Measurements from ENCODE around the gene BDNF.
A peak's percentile ranks its signal among the peaks of the same experiment; 100 is the strongest.

Gene BDNF

GRCh38 chr11:27716216-27716615 lies 16.0 kb upstream of the BDNF start:
- Histone ChIP-seq H3K27me3 (ENCODE audit: insufficient read depth, low read depth, severe bottlenecking) (peaks cover 13% of the 10 kb centered on the region), H3K27ac (no peak overlapping the region), H3K9me3 (ENCODE audit: severe bottlenecking) (no peaks in the 10 kb centered on the region), H3K36me3 (no peaks in the 10 kb centered on the region), H3K4me3 (ENCODE audit: low read depth, low read length) (no peak overlapping the region)
- no peak for DNase-seq
- no peak for TF ChIP-seq CTCF (IDR thresholded peaks at IDR 0.05; ENCODE audit: low read depth, low read length)

- no peak overlapping the region for H3K27ac ChIP-seq
- no peaks in the 10 kb centered on the region for H3K27me3 ChIP-seq (ENCODE audit: insufficient read depth, low read depth, severe bottlenecking)
- no peak for DNase-seq
- H3K9me3 ChIP-seq (ENCODE audit: severe bottlenecking), result no peaks in the 10 kb centered on the region
- TF ChIP-seq CTCF (IDR thresholded peaks at IDR 0.05; ENCODE audit: low read depth, low read length), result no peak
- H3K36me3 ChIP-seq, result no peaks in the 10 kb centered on the region
- H3K4me3 ChIP-seq (ENCODE audit: low read depth, low read length), result no peak overlapping the region
Observed at GRCh38 chr11:27711725-27712124, 11.5 kb upstream of the BDNF start.

DNA sequence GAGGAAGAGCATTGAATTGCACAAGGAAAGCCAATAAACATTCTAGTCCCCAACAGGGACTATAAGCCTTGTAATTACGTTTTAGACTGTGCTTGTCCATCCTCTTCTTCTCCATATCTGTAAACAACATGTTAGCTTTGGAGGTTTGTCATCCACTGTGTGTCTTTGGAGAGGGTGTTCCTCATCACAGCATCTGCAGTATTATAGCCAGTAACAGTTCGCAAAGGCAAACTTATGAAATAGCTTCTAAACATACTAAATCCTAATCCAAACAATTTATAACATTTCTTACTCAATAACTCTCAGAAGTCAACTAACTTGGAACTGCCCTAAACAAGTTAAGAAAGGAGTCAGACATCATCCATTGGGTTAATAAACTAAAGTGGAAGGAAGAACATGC lies 10.3 kb upstream of the BDNF start:
- Histone ChIP-seq H3K27me3 (ENCODE audit: insufficient read depth, low read depth, severe bottlenecking) (no peaks in the 10 kb centered on the region), H3K27ac (no peak overlapping the region), H3K9me3 (ENCODE audit: severe bottlenecking) (no peaks in the 10 kb centered on the region), H3K4me3 (ENCODE audit: low read depth, low read length) (no peak overlapping the region), H3K36me3 (no peaks in the 10 kb centered on the region)
- no peak for DNase-seq
- TF ChIP-seq CTCF (IDR thresholded peaks at IDR 0.05; ENCODE audit: low read depth, low read length), result no peak

GRCh38 chr11:27707676-27708075 lies 7.4 kb upstream of the BDNF start:
- TF ChIP-seq CTCF (IDR thresholded peaks at IDR 0.05; ENCODE audit: low read depth, low read length), result no peak
- H3K27ac ChIP-seq, result no peak overlapping the region
- H3K4me3 ChIP-seq (ENCODE audit: low read depth, low read length), result no peak overlapping the region

DNA sequence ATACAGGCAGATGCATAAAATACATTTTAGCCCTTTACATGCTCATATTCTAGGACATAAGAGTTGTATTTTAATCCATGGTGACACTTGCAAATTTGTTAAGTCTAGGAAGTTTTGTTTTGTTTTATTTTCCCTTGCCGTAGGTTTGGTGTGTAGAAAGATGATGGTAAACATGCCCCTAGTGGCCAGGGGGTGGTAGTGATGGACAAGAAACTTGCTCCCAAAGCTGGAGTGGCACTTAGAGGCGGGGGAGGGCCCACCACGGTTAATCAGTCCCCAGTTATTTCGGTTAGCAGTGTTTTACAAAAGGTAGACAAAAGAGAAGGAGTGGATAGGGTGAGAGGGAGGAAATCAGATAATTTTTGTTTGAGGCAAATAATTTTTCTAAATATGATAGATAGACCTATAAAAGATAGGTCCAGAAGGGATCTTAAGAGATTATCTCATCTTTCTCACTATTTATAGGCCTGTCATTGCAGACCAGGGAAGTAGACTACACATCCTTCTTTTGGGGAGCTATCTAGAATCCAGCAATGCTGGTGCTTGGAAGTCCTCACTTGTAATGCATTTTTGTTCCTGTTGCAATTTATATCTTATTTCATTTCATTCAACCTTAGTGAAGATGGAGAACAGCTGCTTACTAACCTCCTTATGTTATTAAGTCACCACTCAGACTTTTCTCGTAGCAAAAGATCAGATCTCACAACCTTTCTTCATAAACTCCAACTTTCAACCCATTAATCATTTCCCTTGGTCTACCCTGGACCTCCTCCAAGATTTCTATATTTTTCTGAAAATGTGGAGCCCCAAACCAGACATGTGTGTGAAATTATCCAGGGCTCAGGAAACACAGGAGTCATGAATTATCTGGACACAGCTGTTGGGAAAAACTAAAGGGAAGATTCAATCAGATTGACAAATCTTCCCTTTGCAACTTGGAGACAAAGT lies 5.9 kb upstream of the BDNF start:
- Histone ChIP-seq H3K36me3 (no peaks in the 10 kb centered on the region), H3K4me3 (ENCODE audit: low read depth, low read length) (no peak overlapping the region), H3K27ac (no peak overlapping the region), H3K9me3 (ENCODE audit: severe bottlenecking) (no peaks in the 10 kb centered on the region), H3K27me3 (ENCODE audit: insufficient read depth, low read depth, severe bottlenecking) (peaks cover 11% of the 10 kb centered on the region)
- TF ChIP-seq CTCF (IDR thresholded peaks at IDR 0.05; ENCODE audit: low read depth, low read length), result peak; percentile 70
- DNase-seq, result peak; percentile 55

More at GRCh38 chr11:27707676-27708075, 7.4 kb upstream of the BDNF start:
- Histone ChIP-seq H3K9me3 (ENCODE audit: severe bottlenecking) (no peaks in the 10 kb centered on the region), H3K27me3 (ENCODE audit: insufficient read depth, low read depth, severe bottlenecking) (no peaks in the 10 kb centered on the region), H3K36me3 (no peaks in the 10 kb centered on the region)
- DNase-seq, result no peak

All from WERI-Rb-1 (cell line).